HEK293 (cell line): ENCODE results near the gene SLC25A25.
A peak's percentile ranks its signal among the peaks of the same experiment; 100 is the strongest.

Source experiments
- CTCF ChIA-PET: fragments of 350-600 bp; formaldehyde crosslinking; extraction: SDS; loops from one replicate; lab custom pipeline; 2021; ENCODE audit warnings: antibody characterized with exemption; lab: Yijun Ruan, JAX
- POLR2A ChIA-PET: fragments of 300-600 bp; formaldehyde crosslinking; extraction: SDS; loops from one replicate; lab custom pipeline; 2020; ENCODE audit warnings: antibody characterized with exemption, inconsistent platforms; lab: Yijun Ruan, JAX
- H3K27ac ChIP-seq: fragments of 200-500 bp; sonication (Bioruptor generic); 2 replicates; pipeline ENCODE4 v1.5.1; 2014; ENCODE audit warnings: low read depth, low read length, control low read depth, inconsistent platforms; ENCODE audit errors: extremely low read depth
- H3K36me3 ChIP-seq, 2 experiments: fragments of 200-500 bp in 1 of 2; sonication (Bioruptor generic) in 1 of 2; 1 replicate in 1 of 2; 2 replicates in 1 of 2; pipeline ENCODE4 v1.5.1; 2014 to 2017; ENCODE audit warnings: inconsistent platforms in 2 of 2, low read length in 2 of 2; ENCODE audit not compliant: control insufficient read depth in 2 of 2, insufficient read depth in 1 of 2
- H3K4me1 ChIP-seq: fragments of 200-500 bp; sonication (Bioruptor generic); 2 replicates; pipeline ENCODE4 v1.5.1; 2014; ENCODE audit warnings: mild to moderate bottlenecking, low read length, inconsistent platforms; ENCODE audit not compliant: control insufficient read depth, insufficient read depth
- H3K4me3 ChIP-seq: 2 replicates; pipeline ENCODE4 v1.5.1; 2011; ENCODE audit warnings: low read depth, mild to moderate bottlenecking, control low read depth, low read length, moderate library complexity
- H3K9me3 ChIP-seq: fragments of 200-500 bp; sonication (Bioruptor generic); 2 replicates; pipeline ENCODE4 v1.5.1; 2014; ENCODE audit warnings: low read depth, low read length, inconsistent platforms; ENCODE audit not compliant: control insufficient read depth, insufficient read depth
- SCRT1 ChIP-seq: fragments of 450-650 bp; formaldehyde crosslinking; IDR thresholded peaks from 2 replicates; pipeline ENCODE4 v1.5.1; 2016; ENCODE audit warnings: missing biosample characterization, missing genetic modification characterization, borderline replicate concordance
- ZBTB20 ChIP-seq: fragments of 450-650 bp; formaldehyde crosslinking; IDR thresholded peaks from 2 replicates; pipeline ENCODE4 v1.5.1; 2016; ENCODE audit warnings: missing biosample characterization, missing genetic modification characterization
- ZBTB48 ChIP-seq: fragments of 450-650 bp; formaldehyde crosslinking; IDR thresholded peaks from 2 replicates; pipeline ENCODE4 v1.5.1; 2016; ENCODE audit warnings: missing biosample characterization, missing genetic modification characterization
- ZEB2 ChIP-seq: fragments of 450-650 bp; formaldehyde crosslinking; IDR thresholded peaks from 2 replicates; pipeline ENCODE4 v1.5.1; 2016; ENCODE audit warnings: missing biosample characterization, missing genetic modification characterization
- ZFP3 ChIP-seq: fragments of 450-650 bp; formaldehyde crosslinking; IDR thresholded peaks from 2 replicates; pipeline ENCODE4 v1.5.1; 2016; ENCODE audit warnings: low read depth, missing biosample characterization, missing genetic modification characterization
- ZFP37 ChIP-seq: fragments of 450-650 bp; formaldehyde crosslinking; IDR thresholded peaks from 2 replicates; pipeline ENCODE4 v1.5.1; 2016; ENCODE audit warnings: missing biosample characterization, missing genetic modification characterization
- ZNF155 ChIP-seq: fragments of 450-650 bp; formaldehyde crosslinking; IDR thresholded peaks from 2 replicates; pipeline ENCODE4 v1.5.1; 2016; ENCODE audit warnings: missing biosample characterization, missing genetic modification characterization
- ZNF175 ChIP-seq: fragments of 450-650 bp; formaldehyde crosslinking; IDR thresholded peaks from 2 replicates; pipeline ENCODE4 v1.5.1; 2016; ENCODE audit warnings: missing biosample characterization, missing genetic modification characterization
- ZNF19 ChIP-seq: fragments of 450-650 bp; formaldehyde crosslinking; IDR thresholded peaks from 2 replicates; pipeline ENCODE4; 2016; ENCODE audit warnings: missing biosample characterization, missing genetic modification characterization, low read depth
- ZNF239 ChIP-seq: fragments of 450-650 bp; formaldehyde crosslinking; IDR thresholded peaks from 2 replicates; pipeline ENCODE4 v1.5.1; 2016; ENCODE audit warnings: missing biosample characterization, missing genetic modification characterization
- ZNF335 ChIP-seq: fragments of 450-650 bp; formaldehyde crosslinking; conservative IDR thresholded peaks from 2 replicates; pipeline ENCODE4 v1.5.1; 2016; ENCODE audit warnings: missing biosample characterization, missing genetic modification characterization
- ZNF433 ChIP-seq: fragments of 450-650 bp; formaldehyde crosslinking; IDR thresholded peaks from 2 replicates; pipeline ENCODE4 v1.5.1; 2016; ENCODE audit warnings: missing biosample characterization, missing genetic modification characterization, low read depth
- ZNF629 ChIP-seq: fragments of 450-650 bp; formaldehyde crosslinking; IDR thresholded peaks from 2 replicates; pipeline ENCODE4 v1.5.1; 2017; ENCODE audit warnings: missing biosample characterization, missing genetic modification characterization
- ZNF660 ChIP-seq: fragments of 450-650 bp; IDR thresholded peaks from 2 replicates; pipeline ENCODE4 v1.5.1; 2018; ENCODE audit warnings: missing biosample characterization, mild to moderate bottlenecking, missing genetic modification characterization
- TF ChIP-seq, protein P1 (sequence below): fragments of 450-650 bp; formaldehyde crosslinking; IDR thresholded peaks from 2 replicates; pipeline ENCODE4 v1.5.1; 2016; ENCODE audit warnings: missing biosample characterization, missing genetic modification characterization
- TF ChIP-seq, protein P2 (sequence below): fragments of 450-650 bp; formaldehyde crosslinking; IDR thresholded peaks from 2 replicates; pipeline ENCODE4; 2016; ENCODE audit warnings: missing biosample characterization, missing genetic modification characterization

The SLC25A25 gene

GRCh38 chr9:128094166-128094949 is 26.3 kb downstream of the SLC25A25 start (continued):
- TF ChIP-seq, protein P1, sequence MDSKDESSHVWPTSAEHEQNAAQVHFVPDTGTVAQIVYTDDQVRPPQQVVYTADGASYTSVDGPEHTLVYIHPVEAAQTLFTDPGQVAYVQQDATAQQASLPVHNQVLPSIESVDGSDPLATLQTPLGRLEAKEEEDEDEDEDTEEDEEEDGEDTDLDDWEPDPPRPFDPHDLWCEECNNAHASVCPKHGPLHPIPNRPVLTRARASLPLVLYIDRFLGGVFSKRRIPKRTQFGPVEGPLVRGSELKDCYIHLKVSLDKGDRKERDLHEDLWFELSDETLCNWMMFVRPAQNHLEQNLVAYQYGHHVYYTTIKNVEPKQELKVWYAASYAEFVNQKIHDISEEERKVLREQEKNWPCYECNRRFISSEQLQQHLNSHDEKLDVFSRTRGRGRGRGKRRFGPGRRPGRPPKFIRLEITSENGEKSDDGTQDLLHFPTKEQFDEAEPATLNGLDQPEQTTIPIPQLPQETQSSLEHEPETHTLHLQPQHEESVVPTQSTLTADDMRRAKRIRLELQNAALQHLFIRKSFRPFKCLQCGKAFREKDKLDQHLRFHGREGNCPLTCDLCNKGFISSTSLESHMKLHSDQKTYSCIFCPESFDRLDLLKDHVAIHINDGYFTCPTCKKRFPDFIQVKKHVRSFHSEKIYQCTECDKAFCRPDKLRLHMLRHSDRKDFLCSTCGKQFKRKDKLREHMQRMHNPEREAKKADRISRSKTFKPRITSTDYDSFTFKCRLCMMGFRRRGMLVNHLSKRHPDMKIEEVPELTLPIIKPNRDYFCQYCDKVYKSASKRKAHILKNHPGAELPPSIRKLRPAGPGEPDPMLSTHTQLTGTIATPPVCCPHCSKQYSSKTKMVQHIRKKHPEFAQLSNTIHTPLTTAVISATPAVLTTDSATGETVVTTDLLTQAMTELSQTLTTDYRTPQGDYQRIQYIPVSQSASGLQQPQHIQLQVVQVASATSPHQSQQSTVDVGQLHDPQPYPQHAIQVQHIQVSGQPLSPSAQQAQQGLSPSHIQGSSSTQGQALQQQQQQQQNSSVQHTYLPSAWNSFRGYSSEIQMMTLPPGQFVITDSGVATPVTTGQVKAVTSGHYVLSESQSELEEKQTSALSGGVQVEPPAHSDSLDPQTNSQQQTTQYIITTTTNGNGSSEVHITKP = peak; percentile 39; the same call in 1 of the 2 replicates
- TF ChIP-seq ZNF433 (tag by site-specific recombination) (no peak), ZEB2 (tag by site-specific recombination) (0 out of 2 replicates have a peak, but pooled peaks have one; percentile 37)
- TF ChIP-seq, all 188 proteins: peak for 10

DNA sequence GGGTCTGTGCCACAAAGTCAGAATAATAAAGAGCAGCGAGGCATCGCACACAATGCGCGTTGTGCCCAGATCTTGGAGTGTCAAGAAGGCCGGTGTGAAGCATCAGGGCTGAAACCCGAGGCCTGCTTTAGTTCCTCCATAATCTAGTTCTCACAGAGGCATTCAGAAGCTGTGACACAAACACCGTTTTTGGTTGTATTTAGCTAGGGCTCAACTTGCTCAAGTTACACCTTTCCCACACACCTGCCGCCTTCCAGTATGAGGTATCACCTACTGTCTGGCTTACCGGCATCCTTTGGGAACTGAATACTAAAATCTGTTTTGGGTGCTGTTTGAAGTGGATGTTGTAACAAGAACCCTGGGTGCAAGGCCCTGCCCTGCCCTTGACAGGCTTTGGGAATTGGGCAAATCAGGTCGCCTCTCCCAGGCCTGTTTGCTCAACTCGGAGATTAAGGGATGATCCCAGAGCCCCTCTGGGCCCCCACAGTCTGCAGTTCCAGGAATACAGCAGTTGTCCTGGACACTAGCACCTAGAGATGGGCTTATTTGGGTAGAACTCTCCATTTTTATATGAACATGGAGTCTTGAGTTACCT is 27.0 kb downstream of the SLC25A25 start:
- POLR2A ChIA-PET = interaction anchor here (1.5 to 2.2 kb wide), 2 partner anchors 12 to 28 kb away, joined by 4 to 9 read pairs; partner anchors contain the start of gene NAIF1
- H3K4me1 ChIP-seq = 0 out of 2 replicates have a peak, but pooled peaks cover 4% of the 10 kb centered on the region
- no peak overlapping the region for H3K27ac ChIP-seq
- H3K36me3 ChIP-seq = no peaks in the 10 kb centered on the region
- H3K4me3 ChIP-seq = no peak overlapping the region
- TF ChIP-seq ZNF660 (tag by site-specific recombination) (no peak), ZNF155 (no peak), ZNF239 (tag by site-specific recombination) (no peak), ZNF335 (no peak), ZBTB48 (tag by site-specific recombination) (no peak), ZFP3 (tag by site-specific recombination) (no peak), ZNF433 (tag by site-specific recombination) (no peak), ZNF19 (tag by site-specific recombination) (no peak), ZNF175 (tag by site-specific recombination) (no peak), SCRT1 (tag by site-specific recombination) (no peak)
- TF ChIP-seq, protein P2, sequence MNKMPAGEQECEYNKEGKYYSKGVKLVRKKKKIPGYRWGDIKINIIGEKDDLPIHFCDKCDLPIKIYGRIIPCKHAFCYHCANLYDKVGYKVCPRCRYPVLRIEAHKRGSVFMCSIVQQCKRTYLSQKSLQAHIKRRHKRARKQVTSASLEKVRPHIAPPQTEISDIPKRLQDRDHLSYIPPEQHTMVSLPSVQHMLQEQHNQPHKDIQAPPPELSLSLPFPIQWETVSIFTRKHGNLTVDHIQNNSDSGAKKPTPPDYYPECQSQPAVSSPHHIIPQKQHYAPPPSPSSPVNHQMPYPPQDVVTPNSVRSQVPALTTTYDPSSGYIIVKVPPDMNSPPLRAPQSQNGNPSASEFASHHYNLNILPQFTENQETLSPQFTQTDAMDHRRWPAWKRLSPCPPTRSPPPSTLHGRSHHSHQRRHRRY = no peak
- H3K9me3 ChIP-seq = no peaks in the 10 kb centered on the region
- CTCF ChIA-PET = interaction anchor here (0.7 to 2.8 kb wide), 8 partner anchors 9 to 152 kb away, joined by 3 to 18 read pairs (median 6); no protein-coding TSS in a partner anchor

GRCh38 chr9:128096616-128097536 is 28.8 kb downstream of the SLC25A25 start:
- POLR2A ChIA-PET = interaction anchor here (0.5 to 1.4 kb wide), 3 partner anchors 13 to 25 kb away, joined by 3 to 5 read pairs (median 5); no protein-coding TSS in a partner anchor
- H3K9me3 ChIP-seq = no peaks in the 10 kb centered on the region
- TF ChIP-seq ZFP37 (tag by site-specific recombination) (no peak), ZBTB20 (0 out of 2 replicates have a peak, but pooled peaks have one; percentile 34), ZNF629 (tag by site-specific recombination) (0 out of 2 replicates have a peak, but pooled peaks have one; percentile 21)
- TF ChIP-seq, all 188 proteins: peak for 2
- Histone ChIP-seq H3K36me3 (peaks cover 0 to 13% of the 10 kb centered on the region in 2 experiments; a peak in 1 of 3 replicates), H3K4me3 (no peak overlapping the region), H3K4me1 (0 out of 2 replicates have a peak, but pooled peaks cover 4% of the 10 kb centered on the region), H3K27ac (no peak overlapping the region)
- CTCF ChIA-PET = interaction anchor here (0.6 to 5.0 kb wide), 7 partner anchors 9 to 333 kb away, joined by 3 to 42 read pairs (median 4); no protein-coding TSS in a partner anchor
